GM19455 (cell line): ENCODE results near the gene PLCL1.

Experiments
- ATAC-seq: cut with Tn5 transposase; IDR thresholded peaks from one replicate; pipeline ENCODE4 v1.9.1; 2021; ENCODE audit not compliant: unreplicated experiment

Gene PLCL1

GRCh38 chr2:198101688-198102087 lies 297.3 kb downstream of the PLCL1 start:
- ATAC-seq = no peak

DNA sequence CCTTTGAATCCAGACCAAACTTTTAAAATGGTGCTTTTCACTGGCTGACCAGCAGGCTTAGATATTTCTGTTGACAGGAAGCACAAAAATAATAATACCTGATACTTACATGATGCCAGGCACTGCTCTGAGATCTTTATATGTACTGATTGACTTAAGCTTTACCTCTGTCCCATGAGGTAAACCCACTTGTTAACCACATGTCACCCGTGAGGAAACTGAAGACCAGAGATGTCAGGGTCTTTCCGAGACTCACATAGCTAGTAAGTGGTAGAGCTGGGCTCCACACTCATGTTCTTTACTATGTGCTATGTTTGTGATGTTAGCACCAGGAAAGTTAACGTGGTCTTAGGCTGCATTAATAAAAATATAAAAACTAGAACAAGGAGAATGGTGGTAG lies 297.7 kb downstream of the PLCL1 start:
- ATAC-seq = no peak

DNA sequence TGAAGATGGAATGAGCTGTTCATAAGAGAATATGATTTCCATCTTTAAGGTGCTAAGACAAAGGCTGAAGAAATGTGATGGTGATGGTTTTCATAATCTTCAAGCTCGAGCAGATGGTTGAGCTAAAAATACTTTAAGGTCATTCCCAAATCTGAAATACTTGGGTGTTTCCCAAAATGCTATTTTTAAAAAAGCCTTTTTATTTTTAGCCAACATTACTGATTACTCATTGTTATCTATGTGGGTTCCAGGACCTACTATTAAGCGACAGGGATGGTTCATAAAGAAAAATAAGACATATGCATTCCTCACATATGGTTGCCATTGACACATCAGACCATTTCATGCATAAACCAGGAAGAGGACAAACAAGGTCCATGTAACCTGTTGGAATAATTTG lies 298.5 kb downstream of the PLCL1 start:
- ATAC-seq = no peak

DNA sequence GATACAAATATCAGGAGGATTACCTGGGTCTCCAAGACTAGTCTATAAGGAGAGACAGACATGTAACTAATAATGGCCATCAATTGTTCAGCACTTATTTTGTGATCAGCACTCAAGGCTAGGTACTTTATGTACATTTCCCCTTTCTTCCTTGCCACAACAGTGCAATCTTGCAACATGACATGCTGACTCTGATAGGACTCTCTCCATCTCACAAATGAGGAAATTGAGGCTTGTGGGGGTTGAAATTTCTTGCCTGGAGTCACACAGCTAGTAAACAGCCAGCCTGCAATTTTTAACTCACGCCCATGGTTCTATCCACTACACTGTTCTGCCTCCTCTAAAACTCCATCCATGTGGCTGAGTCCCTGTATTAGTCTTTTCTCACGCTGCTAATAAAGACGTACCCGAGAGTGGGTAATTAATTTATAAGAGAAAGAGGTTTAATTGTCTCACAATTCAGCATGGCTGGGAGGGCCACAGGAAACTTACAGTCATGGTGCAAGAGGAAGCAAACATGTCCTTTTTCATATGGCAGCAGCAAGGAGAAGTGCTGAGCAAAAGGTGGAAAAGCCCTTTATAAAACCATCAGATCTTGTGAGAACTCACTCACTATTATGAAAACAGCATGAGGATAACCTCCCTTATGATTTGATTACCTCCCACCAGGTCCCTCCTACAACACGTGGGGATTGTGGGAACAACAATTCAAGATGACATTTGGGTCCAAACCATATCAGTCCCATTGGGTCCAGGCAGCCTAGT lies 302.4 kb downstream of the PLCL1 start:
- no peak for ATAC-seq

GRCh38 chr2:198113316-198113715 lies 308.9 kb downstream of the PLCL1 start:
- no peak for ATAC-seq

GRCh38 chr2:198114064-198114463 lies 309.7 kb downstream of the PLCL1 start:
- ATAC-seq = no peak

DNA sequence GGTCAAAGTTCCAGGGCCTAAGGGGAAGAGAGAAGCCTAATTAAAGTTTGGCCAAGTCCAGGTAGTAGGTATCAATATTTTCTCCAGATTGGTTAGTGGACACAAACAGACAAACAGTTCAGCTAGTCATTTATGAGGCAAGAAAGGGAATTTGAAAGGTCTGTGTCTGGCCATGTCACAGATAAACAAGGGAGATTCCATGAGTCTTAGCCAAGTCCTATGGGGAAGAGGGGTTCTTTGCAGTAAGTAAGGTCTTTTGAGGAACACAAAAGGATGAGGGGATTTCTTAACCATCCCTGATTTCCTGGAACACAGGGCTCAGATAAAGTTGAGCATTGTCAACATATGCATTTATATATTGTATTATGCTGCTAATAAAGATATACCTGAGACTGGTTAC lies 310.8 kb downstream of the PLCL1 start:
- ATAC-seq = no peak

- no peak for ATAC-seq
Observed at GRCh38 chr2:198116756-198117155, 312.4 kb downstream of the PLCL1 start.

- no peak for ATAC-seq
Observed at GRCh38 chr2:198117406-198118041, 313.1 kb downstream of the PLCL1 start.

DNA sequence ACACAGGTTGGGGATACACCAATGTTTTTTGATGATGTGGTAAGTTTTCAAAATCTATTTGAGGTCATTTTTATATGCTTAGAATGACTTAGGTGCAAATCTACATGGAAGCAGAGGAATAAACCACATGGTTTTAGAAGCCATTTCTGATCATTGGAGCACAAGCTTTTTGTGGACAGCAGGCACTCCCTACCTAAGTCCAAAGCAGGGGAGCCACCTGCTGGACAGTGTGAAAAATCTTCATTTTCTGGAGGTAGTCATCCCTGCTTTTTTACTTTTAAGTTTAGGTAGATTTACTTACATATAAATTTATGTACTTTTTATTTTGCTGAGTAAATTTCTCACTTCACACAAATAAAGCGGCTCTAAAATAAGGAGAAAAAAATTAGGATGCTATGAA lies 323.2 kb downstream of the PLCL1 start:
- ATAC-seq = no peak

DNA sequence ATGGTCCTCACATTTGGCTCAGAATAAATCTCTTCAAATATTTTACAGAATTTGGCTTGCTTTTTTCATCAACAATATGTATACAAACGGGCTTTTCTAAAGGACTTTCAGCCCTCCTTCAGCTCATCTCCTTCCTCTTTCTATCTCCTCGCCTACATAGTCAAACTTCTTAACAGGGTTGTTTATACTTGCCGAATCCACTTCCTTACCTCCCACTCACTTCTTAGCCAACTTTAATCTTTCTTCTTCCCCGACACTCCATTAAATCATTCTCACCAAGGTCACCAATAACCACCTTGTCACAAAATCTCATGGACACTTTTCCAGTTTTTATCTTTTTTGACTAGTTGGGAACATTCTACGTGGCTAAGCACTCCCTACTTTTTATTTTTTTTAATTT lies 325.2 kb downstream of the PLCL1 start:
- no peak for ATAC-seq

- no peak for ATAC-seq
Observed at GRCh38 chr2:198134293-198134955, 330.0 kb downstream of the PLCL1 start.

- ATAC-seq = no peak
Observed at GRCh38 chr2:198135481-198135934, 331.1 kb downstream of the PLCL1 start.

DNA sequence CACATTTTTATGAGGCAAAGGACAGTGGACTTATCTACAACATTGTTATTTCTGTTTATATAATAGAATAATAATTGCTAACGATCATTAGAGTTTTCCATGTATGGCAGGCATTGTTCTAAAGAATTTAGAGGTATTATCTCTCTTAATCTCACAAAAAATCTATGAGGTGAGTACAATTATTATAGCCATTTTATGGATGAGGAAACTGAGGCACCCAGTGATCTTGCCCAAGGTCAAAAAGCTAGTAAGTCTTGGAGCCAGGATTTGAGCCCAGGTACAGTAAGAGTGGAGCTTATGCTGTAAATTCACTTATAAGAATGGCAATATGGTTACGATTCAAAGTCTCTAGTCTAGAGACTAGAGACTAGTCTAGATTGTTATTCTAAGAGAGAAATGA lies 331.7 kb downstream of the PLCL1 start:
- no peak for ATAC-seq

DNA sequence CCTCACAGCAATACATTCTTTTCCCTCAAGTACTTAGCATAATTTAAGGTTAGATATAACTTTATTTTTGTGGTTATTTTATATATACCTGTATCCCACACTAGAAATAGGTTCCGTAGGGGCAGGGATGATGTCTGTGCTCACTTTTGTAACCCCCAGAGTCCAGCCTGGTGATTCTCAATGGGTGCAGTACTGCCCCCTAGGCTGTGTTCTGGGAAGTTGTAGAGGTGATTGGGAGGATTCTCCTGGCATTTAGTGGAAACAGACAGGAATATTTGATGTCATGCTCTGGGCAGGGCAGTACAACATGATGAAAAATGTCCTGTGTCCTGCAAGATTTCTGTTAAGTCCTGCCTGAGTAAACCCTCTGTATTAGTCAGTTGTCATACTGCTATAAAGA lies 333.3 kb downstream of the PLCL1 start:
- no peak for ATAC-seq

DNA sequence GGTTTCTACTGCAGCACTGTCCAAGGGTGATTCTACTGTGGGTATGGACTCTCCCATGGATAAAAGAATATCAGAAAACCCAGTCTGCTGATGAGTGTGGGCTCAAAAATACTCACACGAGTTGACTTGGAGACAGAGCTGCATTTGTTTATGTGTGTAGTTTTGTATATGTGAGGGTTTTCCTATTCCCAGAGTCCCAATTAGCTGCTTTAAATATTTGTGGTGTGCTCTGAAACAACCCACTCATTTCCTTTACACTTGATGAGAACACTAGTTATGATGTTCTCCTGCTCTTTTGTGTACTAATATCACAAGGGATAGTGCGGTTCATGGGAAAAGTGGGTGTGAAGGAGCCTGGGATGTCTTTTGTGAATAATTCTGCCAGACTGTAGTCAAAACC lies 337.3 kb downstream of the PLCL1 start:
- ATAC-seq = no peak

- no peak for ATAC-seq
Observed at GRCh38 chr2:198143156-198143555, 338.8 kb downstream of the PLCL1 start.

- no peak for ATAC-seq
Observed at GRCh38 chr2:198143793-198144192, 339.4 kb downstream of the PLCL1 start.

GRCh38 chr2:198144660-198145059 lies 340.3 kb downstream of the PLCL1 start:
- ATAC-seq = no peak

DNA sequence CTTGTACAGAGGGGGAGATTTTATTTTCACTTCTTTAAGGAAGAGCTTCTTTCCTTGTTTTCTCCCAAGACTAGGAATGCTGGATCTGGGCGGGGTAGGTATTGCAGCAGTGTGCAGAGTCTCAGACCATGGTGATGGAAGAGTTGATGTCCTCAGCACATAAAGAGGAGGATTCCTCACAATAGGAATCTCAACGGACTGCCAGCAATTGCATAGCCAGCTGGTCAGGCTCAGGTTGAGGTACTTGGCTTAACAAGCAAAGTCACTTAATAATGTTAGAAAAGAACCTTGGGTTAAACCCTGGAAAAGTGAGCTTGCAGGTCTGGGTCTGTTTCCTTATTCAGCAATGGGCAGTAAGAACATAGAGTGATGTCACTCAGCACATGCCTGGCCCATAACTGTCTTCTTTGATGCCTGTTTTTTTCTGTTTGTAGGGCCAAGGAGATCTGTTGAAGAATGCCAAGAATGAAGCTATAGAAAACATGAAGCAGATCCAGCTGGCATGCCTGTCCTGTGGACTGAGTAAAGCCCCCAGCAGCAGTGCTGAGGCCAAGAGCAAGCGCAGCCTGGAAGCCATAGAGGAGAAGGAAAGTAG lies 342.1 kb downstream of the PLCL1 start:
- no peak for ATAC-seq

DNA sequence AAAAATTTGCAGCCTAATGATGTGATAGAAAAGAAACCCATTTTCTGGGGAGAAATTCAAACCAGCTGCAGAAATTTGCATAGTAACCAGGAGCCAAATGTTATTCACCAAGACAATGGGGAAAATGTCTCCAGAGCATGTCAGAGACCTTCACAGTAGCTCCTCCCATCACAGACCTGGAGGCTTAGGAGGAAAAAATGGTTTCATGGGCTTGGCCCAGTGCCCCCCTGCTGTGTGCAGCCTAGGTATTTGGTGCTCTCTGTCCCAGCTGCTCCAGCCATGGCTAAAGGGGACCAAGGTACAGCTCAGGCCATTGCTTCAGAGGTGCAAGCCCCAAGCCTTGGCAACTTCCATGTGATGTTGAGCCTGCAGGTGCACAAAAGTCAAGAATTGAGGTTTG lies 352.9 kb downstream of the PLCL1 start:
- no peak for ATAC-seq

DNA sequence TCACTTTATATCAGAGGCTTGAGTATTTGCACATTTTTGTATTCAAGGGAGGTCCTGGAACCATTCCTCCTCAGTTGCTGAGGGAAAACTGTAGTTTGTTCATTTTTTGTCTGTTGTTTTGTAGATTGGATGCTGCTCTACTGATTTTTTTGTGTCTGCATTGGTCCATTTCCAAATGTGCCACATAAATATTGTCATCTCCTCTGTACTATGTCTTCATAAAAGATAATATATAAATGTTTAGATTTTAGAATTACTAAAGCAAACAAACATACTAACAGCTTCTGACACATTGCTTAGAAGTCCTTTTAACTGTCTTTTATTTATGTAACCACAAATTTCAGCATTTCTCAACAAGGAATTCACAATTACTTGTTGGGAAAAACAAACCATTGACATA lies 356.8 kb downstream of the PLCL1 start:
- no peak for ATAC-seq
